ENCODE data around the gene ARFGAP2. TPM values are rescaled to one million over a fixed set of nuclear protein-coding genes. Genes with fewer than 3 reads are reported as not detected.

Gene ARFGAP2
- polyA plus RNA-seq, 1 donor from 2014 or later, result 213 TPM

DNA sequence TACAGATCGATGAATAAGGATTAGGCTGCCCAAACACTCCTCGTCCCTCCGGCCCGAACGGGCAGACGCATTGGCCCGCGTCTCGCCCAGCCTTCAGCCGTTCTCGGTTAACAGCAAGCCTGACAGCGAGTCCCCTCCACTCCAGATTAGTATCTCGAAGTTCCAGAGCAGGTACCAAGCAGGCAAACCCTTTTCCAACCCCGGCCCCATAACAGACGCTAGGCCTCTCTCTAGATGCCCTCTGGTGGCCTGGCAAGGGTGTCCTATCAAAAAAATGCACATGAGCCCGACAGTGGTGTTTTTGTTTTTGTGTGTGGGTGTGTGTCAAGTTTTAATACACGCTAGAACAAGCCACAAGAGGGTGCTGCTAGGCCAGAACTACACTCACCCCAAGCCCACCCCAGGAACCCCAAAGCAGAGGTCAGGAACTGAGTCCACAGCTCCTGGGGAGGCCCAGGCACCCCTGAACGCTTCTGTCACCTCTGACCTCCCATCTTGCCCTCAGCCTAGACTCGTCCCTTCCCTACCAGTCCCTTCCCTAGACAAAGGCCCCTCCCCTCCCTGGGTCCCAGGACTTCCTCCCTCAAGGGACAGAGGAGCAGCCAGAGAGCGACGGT is 658 bp upstream of the ARFGAP2 start:
- H3K79me2 ChIP-seq (replicated peaks; ENCODE audit: insufficient read depth, low read length), result peaks cover 39% of the 10 kb centered on the region
- peak overlapping the region; percentile 91 for H3K4me3 ChIP-seq (ENCODE audit: low read length)
- peak overlapping the region; percentile 56 for H2AFZ ChIP-seq (ENCODE audit: low read depth, low read length)
- TF ChIP-seq POLR2AphosphoS5 (IDR thresholded peaks at IDR 0.05) (no peak), SMC3 (conservative IDR thresholded peaks at IDR 0.05; ENCODE audit: poor library complexity) (peak; percentile 83), MXI1 (conservative IDR thresholded peaks at IDR 0.05; ENCODE audit: poor library complexity, severe bottlenecking) (peak; percentile 18), EP300 (conservative IDR thresholded peaks at IDR 0.05; ENCODE audit: poor library complexity, severe bottlenecking) (no peak), TAF1 (IDR thresholded peaks at IDR 0.05; ENCODE audit: low read depth) (no peak), RAD21 (conservative IDR thresholded peaks at IDR 0.05) (peak; percentile 73), EZH2 (IDR thresholded peaks at IDR 0.05; ENCODE audit: borderline replicate concordance, insufficient read depth, low read length, poor library complexity, severe bottlenecking) (no peak)
- TF ChIP-seq, protein P1, sequence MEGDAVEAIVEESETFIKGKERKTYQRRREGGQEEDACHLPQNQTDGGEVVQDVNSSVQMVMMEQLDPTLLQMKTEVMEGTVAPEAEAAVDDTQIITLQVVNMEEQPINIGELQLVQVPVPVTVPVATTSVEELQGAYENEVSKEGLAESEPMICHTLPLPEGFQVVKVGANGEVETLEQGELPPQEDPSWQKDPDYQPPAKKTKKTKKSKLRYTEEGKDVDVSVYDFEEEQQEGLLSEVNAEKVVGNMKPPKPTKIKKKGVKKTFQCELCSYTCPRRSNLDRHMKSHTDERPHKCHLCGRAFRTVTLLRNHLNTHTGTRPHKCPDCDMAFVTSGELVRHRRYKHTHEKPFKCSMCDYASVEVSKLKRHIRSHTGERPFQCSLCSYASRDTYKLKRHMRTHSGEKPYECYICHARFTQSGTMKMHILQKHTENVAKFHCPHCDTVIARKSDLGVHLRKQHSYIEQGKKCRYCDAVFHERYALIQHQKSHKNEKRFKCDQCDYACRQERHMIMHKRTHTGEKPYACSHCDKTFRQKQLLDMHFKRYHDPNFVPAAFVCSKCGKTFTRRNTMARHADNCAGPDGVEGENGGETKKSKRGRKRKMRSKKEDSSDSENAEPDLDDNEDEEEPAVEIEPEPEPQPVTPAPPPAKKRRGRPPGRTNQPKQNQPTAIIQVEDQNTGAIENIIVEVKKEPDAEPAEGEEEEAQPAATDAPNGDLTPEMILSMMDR (IDR thresholded peaks at IDR 0.05; ENCODE audit: poor library complexity, severe bottlenecking), result peak; percentile 84
- TF ChIP-seq, protein P2, sequence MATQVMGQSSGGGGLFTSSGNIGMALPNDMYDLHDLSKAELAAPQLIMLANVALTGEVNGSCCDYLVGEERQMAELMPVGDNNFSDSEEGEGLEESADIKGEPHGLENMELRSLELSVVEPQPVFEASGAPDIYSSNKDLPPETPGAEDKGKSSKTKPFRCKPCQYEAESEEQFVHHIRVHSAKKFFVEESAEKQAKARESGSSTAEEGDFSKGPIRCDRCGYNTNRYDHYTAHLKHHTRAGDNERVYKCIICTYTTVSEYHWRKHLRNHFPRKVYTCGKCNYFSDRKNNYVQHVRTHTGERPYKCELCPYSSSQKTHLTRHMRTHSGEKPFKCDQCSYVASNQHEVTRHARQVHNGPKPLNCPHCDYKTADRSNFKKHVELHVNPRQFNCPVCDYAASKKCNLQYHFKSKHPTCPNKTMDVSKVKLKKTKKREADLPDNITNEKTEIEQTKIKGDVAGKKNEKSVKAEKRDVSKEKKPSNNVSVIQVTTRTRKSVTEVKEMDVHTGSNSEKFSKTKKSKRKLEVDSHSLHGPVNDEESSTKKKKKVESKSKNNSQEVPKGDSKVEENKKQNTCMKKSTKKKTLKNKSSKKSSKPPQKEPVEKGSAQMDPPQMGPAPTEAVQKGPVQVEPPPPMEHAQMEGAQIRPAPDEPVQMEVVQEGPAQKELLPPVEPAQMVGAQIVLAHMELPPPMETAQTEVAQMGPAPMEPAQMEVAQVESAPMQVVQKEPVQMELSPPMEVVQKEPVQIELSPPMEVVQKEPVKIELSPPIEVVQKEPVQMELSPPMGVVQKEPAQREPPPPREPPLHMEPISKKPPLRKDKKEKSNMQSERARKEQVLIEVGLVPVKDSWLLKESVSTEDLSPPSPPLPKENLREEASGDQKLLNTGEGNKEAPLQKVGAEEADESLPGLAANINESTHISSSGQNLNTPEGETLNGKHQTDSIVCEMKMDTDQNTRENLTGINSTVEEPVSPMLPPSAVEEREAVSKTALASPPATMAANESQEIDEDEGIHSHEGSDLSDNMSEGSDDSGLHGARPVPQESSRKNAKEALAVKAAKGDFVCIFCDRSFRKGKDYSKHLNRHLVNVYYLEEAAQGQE (IDR thresholded peaks at IDR 0.05; ENCODE audit: borderline replicate concordance), result peak; percentile 0
- peaks cover 4% of the 10 kb centered on the region for H3K36me3 ChIP-seq (ENCODE audit: insufficient read depth, low read length)
- no peaks in the 10 kb centered on the region for H3K9me2 ChIP-seq (ENCODE audit: insufficient read depth, low read length)
- peak overlapping the region; percentile 83 for H3K27ac ChIP-seq (ENCODE audit: low read length)
- H3F3A ChIP-seq (ENCODE audit: insufficient read depth, low read length, poor library complexity, severe bottlenecking), result no peaks in the 10 kb centered on the region
- no peaks in the 10 kb centered on the region for H3K9me3 ChIP-seq (ENCODE audit: low read length)
- H3K9ac ChIP-seq (ENCODE audit: low read length), result peak overlapping the region; percentile 96
- peak overlapping the region; percentile 52 for H3K4me2 ChIP-seq (ENCODE audit: low read length)
- H3K27me3 ChIP-seq (ENCODE audit: insufficient read depth, low read depth, low read length), result no peaks in the 10 kb centered on the region
- H4K20me1 ChIP-seq (ENCODE audit: insufficient read depth), result no peaks in the 10 kb centered on the region

DNA sequence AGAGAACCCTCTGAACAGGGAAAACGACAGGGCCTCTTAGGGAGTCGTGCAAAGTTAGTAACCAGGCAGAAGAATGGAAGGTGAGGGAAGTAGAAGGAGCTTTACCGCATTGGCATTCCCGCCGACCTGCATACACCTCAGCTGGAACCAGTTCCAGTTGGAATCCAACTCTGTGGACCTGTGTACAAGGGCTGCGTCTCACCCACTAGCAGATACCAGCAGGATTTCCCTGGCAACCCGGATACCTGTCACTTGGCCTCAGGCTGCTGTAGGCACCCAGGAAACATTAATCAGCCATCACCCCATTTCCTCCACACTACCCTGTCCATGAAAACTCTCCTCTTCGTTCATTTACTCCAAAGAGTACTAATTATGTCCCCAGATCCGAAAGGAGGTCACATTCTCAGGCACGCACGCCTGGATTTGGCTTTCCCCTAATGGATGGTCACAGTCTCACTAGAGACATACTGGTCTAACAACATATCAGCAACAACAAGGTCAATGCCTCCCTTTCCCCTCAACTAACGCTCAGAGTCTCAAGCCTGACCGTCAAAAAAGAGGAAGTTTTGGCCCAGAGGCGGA is 842 bp downstream of the ARFGAP2 start:
- Histone ChIP-seq H3K9ac (ENCODE audit: low read length) (peak overlapping the region; percentile 96), H3K36me3 (ENCODE audit: insufficient read depth, low read length) (peaks cover 4% of the 10 kb centered on the region), H2AFZ (ENCODE audit: low read depth, low read length) (no peak overlapping the region)

More for the DNA sequence above, 842 bp downstream of the ARFGAP2 start:
- Histone ChIP-seq H3K27ac (ENCODE audit: low read length) (peak overlapping the region; percentile 92), H3K4me3 (ENCODE audit: low read length) (peak overlapping the region; percentile 91), H3K79me2 (replicated peaks; ENCODE audit: insufficient read depth, low read length) (peaks cover 45% of the 10 kb centered on the region), H3K9me2 (ENCODE audit: insufficient read depth, low read length) (no peaks in the 10 kb centered on the region), H3F3A (ENCODE audit: insufficient read depth, low read length, poor library complexity, severe bottlenecking) (no peaks in the 10 kb centered on the region), H3K27me3 (ENCODE audit: insufficient read depth, low read depth, low read length) (no peaks in the 10 kb centered on the region), H3K9me3 (ENCODE audit: low read length) (no peaks in the 10 kb centered on the region), H3K4me2 (ENCODE audit: low read length) (peak overlapping the region; percentile 86), H4K20me1 (ENCODE audit: insufficient read depth) (no peaks in the 10 kb centered on the region)
- TF ChIP-seq EZH2 (IDR thresholded peaks at IDR 0.05; ENCODE audit: borderline replicate concordance, insufficient read depth, low read length, poor library complexity, severe bottlenecking) (no peak), TAF1 (IDR thresholded peaks at IDR 0.05; ENCODE audit: low read depth) (no peak), MXI1 (conservative IDR thresholded peaks at IDR 0.05; ENCODE audit: poor library complexity, severe bottlenecking) (no peak), POLR2AphosphoS5 (IDR thresholded peaks at IDR 0.05) (no peak), EP300 (conservative IDR thresholded peaks at IDR 0.05; ENCODE audit: poor library complexity, severe bottlenecking) (no peak), SMC3 (conservative IDR thresholded peaks at IDR 0.05; ENCODE audit: poor library complexity) (no peak), RAD21 (conservative IDR thresholded peaks at IDR 0.05) (no peak)
- TF ChIP-seq, protein P2 (IDR thresholded peaks at IDR 0.05; ENCODE audit: borderline replicate concordance), result no peak
- TF ChIP-seq, protein P1 (IDR thresholded peaks at IDR 0.05; ENCODE audit: poor library complexity, severe bottlenecking), result no peak
